ENCODE measurements around the gene COL6A1.

The COL6A1 gene

GRCh38 chr21:45938453-45938755, 43.2 kb upstream of the COL6A1 start:
- TF ChIP-seq ZFX (IDR thresholded peaks at IDR 0.05; ENCODE audit: borderline replicate concordance), result no peak
- TF ChIP-seq, protein P1, sequence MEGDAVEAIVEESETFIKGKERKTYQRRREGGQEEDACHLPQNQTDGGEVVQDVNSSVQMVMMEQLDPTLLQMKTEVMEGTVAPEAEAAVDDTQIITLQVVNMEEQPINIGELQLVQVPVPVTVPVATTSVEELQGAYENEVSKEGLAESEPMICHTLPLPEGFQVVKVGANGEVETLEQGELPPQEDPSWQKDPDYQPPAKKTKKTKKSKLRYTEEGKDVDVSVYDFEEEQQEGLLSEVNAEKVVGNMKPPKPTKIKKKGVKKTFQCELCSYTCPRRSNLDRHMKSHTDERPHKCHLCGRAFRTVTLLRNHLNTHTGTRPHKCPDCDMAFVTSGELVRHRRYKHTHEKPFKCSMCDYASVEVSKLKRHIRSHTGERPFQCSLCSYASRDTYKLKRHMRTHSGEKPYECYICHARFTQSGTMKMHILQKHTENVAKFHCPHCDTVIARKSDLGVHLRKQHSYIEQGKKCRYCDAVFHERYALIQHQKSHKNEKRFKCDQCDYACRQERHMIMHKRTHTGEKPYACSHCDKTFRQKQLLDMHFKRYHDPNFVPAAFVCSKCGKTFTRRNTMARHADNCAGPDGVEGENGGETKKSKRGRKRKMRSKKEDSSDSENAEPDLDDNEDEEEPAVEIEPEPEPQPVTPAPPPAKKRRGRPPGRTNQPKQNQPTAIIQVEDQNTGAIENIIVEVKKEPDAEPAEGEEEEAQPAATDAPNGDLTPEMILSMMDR (IDR thresholded peaks at IDR 0.05), result no peak
- H3K27ac ChIP-seq, result no peak overlapping the region

DNA sequence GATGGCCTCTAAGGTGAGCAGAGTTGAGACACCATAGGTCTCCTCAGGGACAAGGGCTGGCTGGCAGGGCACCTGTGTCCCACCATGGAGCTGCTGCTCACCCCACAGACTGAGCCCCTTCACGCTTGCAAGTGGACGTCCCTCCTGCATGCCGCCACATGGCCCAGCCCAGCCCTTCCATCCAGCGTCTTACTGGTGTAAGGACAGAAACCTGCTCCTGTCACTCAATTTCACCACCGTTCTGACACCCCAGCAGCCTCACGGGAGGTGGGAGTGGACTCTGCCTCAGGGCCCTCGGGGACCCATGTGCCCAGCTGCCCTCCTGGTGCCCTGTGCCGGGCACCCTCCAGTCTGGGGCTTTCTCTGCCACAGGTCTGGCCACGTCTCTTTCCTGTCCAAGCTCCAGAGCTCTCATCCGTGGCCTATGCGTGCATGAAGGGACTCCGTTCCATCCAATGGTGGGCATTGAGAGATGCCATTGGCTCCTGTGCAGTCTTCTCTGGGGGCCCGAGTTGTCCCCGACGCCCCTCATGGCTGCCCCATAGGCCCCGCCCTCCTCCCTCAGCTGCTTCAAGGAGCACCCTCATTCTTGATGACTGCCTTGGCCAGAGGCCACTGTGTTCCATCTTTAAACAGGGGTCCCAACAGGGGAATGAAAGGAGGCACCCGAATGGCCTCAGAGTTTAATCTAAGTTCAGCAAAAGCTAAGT, 42.6 kb upstream of the COL6A1 start:
- H3K27ac ChIP-seq, result no peak overlapping the region
- TF ChIP-seq, protein P1 (IDR thresholded peaks at IDR 0.05), result no peak
- no peak for TF ChIP-seq ZFX (IDR thresholded peaks at IDR 0.05; ENCODE audit: borderline replicate concordance)

- no peak for TF ChIP-seq ZFX (IDR thresholded peaks at IDR 0.05; ENCODE audit: borderline replicate concordance)
- TF ChIP-seq, protein P1 (IDR thresholded peaks at IDR 0.05), result no peak
- H3K27ac ChIP-seq, result no peak overlapping the region
Measured at GRCh38 chr21:45939521-45940045, 42.0 kb upstream of the COL6A1 start.

DNA sequence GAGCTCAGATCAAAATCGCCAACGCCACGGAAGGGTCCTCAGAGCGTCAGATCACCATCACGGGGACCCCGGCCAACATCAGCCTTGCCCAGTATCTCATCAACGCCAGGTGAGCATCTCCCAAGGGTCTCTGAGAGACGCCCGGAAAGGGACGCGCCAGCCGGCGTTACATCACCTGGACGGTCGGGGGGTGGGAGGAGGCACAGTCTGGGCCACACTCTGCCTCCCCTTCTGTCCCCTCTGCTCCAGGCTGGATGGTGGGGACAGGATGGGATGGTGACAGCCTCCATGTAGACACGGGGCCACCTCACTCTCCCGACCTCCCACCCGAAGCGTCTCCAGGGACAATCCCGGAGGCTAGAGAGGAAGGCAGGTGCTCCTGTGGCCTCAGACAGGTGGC, 41.5 kb upstream of the COL6A1 start:
- H3K27ac ChIP-seq, result no peak overlapping the region
- TF ChIP-seq, protein P1 (IDR thresholded peaks at IDR 0.05), result no peak

- TF ChIP-seq ZFX (IDR thresholded peaks at IDR 0.05; ENCODE audit: borderline replicate concordance), result no peak
Measured at GRCh38 chr21:45940621-45941337, 40.8 kb upstream of the COL6A1 start.

DNA sequence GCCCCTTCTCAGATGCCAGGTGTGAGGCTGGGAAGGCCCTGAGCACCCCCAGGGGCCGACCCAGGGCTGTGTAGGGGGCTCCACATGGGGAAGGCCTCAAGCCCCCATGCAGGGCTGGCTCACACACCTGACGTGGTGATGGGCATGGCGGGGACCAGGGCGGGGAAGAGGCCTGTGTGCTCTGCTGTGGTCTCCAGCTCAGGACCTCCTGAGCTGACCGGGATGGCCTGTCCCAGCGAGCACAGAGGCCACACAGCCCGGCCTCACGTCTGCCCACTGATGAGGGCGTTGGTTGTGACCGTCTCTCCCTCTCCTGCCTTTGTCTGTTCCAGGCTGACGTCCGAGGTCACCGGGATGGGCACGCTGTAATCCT, 40.2 kb upstream of the COL6A1 start:
- TF ChIP-seq ZFX (IDR thresholded peaks at IDR 0.05; ENCODE audit: borderline replicate concordance), result no peak
- no peak overlapping the region for H3K27ac ChIP-seq

More at GRCh38 chr21:45940621-45941337, 40.8 kb upstream of the COL6A1 start:
- H3K27ac ChIP-seq, result no peak overlapping the region

GRCh38 chr21:45941717-45942546, 39.6 kb upstream of the COL6A1 start:
- TF ChIP-seq, protein P1 (IDR thresholded peaks at IDR 0.05), result no peak
- TF ChIP-seq ZFX (IDR thresholded peaks at IDR 0.05; ENCODE audit: borderline replicate concordance), result no peak
- no peak overlapping the region for H3K27ac ChIP-seq

Measured in 22Rv1 (cell line).